Liver (tissue), 3 donors: ENCODE measurements around the gene SERINC5.

ENCODE experiments used
- CTCF ChIP-seq: fragments of 150-350 bp; IDR thresholded peaks from 2 replicates; pipeline ENCODE4 v1.5.1; 2017; ENCODE audit warnings: improper control_type of control experiment, low read depth, low read length; ENCODE audit not compliant: missing input control
- EGR1 ChIP-seq, 2 donors: IDR thresholded peaks; 2 replicates each; pipeline ENCODE4 v1.6.1; 2016 to 2018; ENCODE audit warnings: antibody characterized with exemption in 2 of 2, low read depth in 2 of 2
- GABPA ChIP-seq, 2 donors: IDR thresholded peaks in 1 of 2; conservative IDR thresholded peaks in 1 of 2; 2 replicates each; pipeline ENCODE4 v1.6.1; 2016; ENCODE audit warnings: antibody characterized with exemption in 2 of 2, mild to moderate bottlenecking in 1 of 2, moderate library complexity in 1 of 2
- JUND ChIP-seq, 2 donors: IDR thresholded peaks; 2 replicates each; pipeline ENCODE4 v1.6.1; 2016; ENCODE audit warnings: antibody characterized with exemption in 2 of 2
- MAX ChIP-seq: IDR thresholded peaks from 2 replicates; pipeline ENCODE4 v1.6.1; 2016; ENCODE audit warnings: antibody characterized with exemption
- NR2F2 ChIP-seq: IDR thresholded peaks from 2 replicates; pipeline ENCODE4 v1.6.1; 2016; ENCODE audit warnings: antibody characterized with exemption
- RAD21 ChIP-seq, 2 donors: IDR thresholded peaks; 2 replicates each; pipeline ENCODE4 v1.6.1; 2016; ENCODE audit warnings: antibody characterized with exemption in 2 of 2, mild to moderate bottlenecking in 2 of 2
- SP1 ChIP-seq: IDR thresholded peaks from 2 replicates; pipeline ENCODE4 v1.6.1; 2018; ENCODE audit warnings: antibody characterized with exemption, mild to moderate bottlenecking
- TAF1 ChIP-seq: conservative IDR thresholded peaks from 2 replicates; pipeline ENCODE4 v1.6.1; 2016; ENCODE audit warnings: antibody characterized with exemption, mild to moderate bottlenecking
- YY1 ChIP-seq: IDR thresholded peaks from 2 replicates; pipeline ENCODE4 v1.6.1; 2016; ENCODE audit warnings: antibody characterized with exemption, mild to moderate bottlenecking
- ZBTB33 ChIP-seq: IDR thresholded peaks from 2 replicates; pipeline ENCODE4 v1.6.1; 2016; ENCODE audit warnings: antibody characterized with exemption
- TF ChIP-seq, protein P1 (sequence below): IDR thresholded peaks from 2 replicates; pipeline ENCODE4 v1.6.1; 2016; ENCODE audit warnings: antibody characterized with exemption
- TF ChIP-seq, protein P2 (sequence below): IDR thresholded peaks from 2 replicates; pipeline ENCODE4 v1.6.1; 2016; ENCODE audit warnings: antibody characterized with exemption, mild to moderate bottlenecking
- donor health status: healthy.
- donor health status: healthy.

DNA sequence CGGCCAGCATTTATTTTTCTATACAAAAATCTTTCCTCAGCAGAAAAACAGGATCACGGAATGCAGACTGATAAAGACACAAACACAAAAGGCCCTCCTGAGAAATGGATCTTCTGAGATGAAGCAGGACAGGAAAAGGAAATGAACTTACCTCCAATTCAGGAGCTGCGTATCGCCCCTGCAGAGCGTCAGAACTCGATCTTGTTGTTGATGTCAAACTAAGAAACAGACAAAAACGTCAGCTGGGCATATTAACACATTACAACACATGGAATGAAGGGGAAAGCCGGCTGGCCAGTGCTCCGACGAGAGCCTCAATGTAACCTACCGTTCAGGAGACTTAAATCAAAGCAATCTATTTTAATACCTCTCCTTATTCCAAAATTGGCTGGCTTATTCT is 105.1 kb downstream of the SERINC5 start:
- no peak for TF ChIP-seq CTCF
- no peak for TF ChIP-seq MAX
- no peak for TF ChIP-seq YY1
- TF ChIP-seq, protein P1, sequence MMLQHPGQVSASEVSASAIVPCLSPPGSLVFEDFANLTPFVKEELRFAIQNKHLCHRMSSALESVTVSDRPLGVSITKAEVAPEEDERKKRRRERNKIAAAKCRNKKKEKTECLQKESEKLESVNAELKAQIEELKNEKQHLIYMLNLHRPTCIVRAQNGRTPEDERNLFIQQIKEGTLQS = no peak
- no peak for TF ChIP-seq GABPA (IDR thresholded peaks at IDR 0.05 in 1 of 2, conservative IDR thresholded peaks at IDR 0.05 in 1 of 2)
- TF ChIP-seq, protein P2, sequence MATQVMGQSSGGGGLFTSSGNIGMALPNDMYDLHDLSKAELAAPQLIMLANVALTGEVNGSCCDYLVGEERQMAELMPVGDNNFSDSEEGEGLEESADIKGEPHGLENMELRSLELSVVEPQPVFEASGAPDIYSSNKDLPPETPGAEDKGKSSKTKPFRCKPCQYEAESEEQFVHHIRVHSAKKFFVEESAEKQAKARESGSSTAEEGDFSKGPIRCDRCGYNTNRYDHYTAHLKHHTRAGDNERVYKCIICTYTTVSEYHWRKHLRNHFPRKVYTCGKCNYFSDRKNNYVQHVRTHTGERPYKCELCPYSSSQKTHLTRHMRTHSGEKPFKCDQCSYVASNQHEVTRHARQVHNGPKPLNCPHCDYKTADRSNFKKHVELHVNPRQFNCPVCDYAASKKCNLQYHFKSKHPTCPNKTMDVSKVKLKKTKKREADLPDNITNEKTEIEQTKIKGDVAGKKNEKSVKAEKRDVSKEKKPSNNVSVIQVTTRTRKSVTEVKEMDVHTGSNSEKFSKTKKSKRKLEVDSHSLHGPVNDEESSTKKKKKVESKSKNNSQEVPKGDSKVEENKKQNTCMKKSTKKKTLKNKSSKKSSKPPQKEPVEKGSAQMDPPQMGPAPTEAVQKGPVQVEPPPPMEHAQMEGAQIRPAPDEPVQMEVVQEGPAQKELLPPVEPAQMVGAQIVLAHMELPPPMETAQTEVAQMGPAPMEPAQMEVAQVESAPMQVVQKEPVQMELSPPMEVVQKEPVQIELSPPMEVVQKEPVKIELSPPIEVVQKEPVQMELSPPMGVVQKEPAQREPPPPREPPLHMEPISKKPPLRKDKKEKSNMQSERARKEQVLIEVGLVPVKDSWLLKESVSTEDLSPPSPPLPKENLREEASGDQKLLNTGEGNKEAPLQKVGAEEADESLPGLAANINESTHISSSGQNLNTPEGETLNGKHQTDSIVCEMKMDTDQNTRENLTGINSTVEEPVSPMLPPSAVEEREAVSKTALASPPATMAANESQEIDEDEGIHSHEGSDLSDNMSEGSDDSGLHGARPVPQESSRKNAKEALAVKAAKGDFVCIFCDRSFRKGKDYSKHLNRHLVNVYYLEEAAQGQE = no peak
- no peak for TF ChIP-seq TAF1
- TF ChIP-seq JUND (IDR thresholded peaks at IDR 0.05) = no peak
- no peak for TF ChIP-seq ZBTB33
- TF ChIP-seq NR2F2 = no peak
- TF ChIP-seq RAD21 (IDR thresholded peaks at IDR 0.05) = no peak
- no peak for TF ChIP-seq EGR1 (IDR thresholded peaks at IDR 0.05; ENCODE audit: low read depth in 2 of 2)
- TF ChIP-seq SP1 = no peak
